K562 (cell line): ENCODE results near the gene OR2W3. TPM values are rescaled to one million over a fixed set of nuclear protein-coding genes. Genes with fewer than 3 reads are reported as not detected.

ENCODE experiments used
- MECOM ChIP-seq: fragments of 250-450 bp; sonication (Bioruptor Pico); IDR thresholded peaks from 2 replicates; pipeline ENCODE4 v1.8.0; 2022; ENCODE audit warnings: inconsistent platforms
- NCOA4 ChIP-seq: fragments of 450-650 bp; IDR thresholded peaks from 2 replicates; pipeline ENCODE4 v1.6.1; 2018; ENCODE audit warnings: mild to moderate bottlenecking; ENCODE audit not compliant: partially characterized antibody
- SMARCE1 ChIP-seq: fragments of 450-650 bp; IDR thresholded peaks from 2 replicates; pipeline ENCODE4 v1.7.1; 2016; ENCODE audit warnings: mild to moderate bottlenecking
- TAF9B ChIP-seq: fragments of 450-650 bp; IDR thresholded peaks from 2 replicates; pipeline ENCODE4 v1.6.1; 2018; ENCODE audit warnings: mild to moderate bottlenecking; ENCODE audit not compliant: partially characterized antibody
- YBX1 ChIP-seq: fragments of 450-650 bp; IDR thresholded peaks from 2 replicates; pipeline ENCODE4 v1.7.1; 2016; ENCODE audit warnings: mild to moderate bottlenecking
- ZNF384 ChIP-seq: IDR thresholded peaks from 2 replicates; pipeline ENCODE4 v1.6.1; 2012; ENCODE audit warnings: low read depth, low read length, improper control_type of control experiment
- polyA plus RNA-seq, 8 experiments: library from polyadenylated mRNA; depleted of rRNA in 4 of 8; stranded (reverse) in 5 of 8; unstranded in 3 of 8; fragments of >200 nt; fragmentation: Nextera tagmentation in 2 of 8; fragmentation: Illumina TruSeq in 1 of 8; extraction: Ambion mirVana in 2 of 8; extraction: Trizol in 1 of 8; gene quantifications; 2 replicates each; pipeline versions ENCODE4 v1.2.1 to v1.2.3, GENCODE V29; 2011 to 2014; ENCODE audit warnings: inconsistent platforms in 1 of 8, missing spikeins in 1 of 8
- total RNA-seq, 7 experiments: library from RNA; depleted of rRNA in 6 of 7; stranded (reverse); fragments of >200 nt in 6 of 7; fragmentation: Illumina TruSeq in 2 of 7; extraction: Trizol in 2 of 7; gene quantifications; 2 replicates each; pipeline versions ENCODE4 v1.2.1 to v1.2.3, GENCODE V29; 2011 to 2021; ENCODE audit warnings: low replicate concordance in 1 of 7
- TF ChIP-seq, protein P1 (sequence below): fragments of 250-450 bp; sonication (Bioruptor Pico); IDR thresholded peaks from 2 replicates; pipeline ENCODE4 v1.4.0; 2020; ENCODE audit warnings: mild to moderate bottlenecking, moderate library complexity
- TF ChIP-seq, protein P2 (sequence below): fragments of 450-650 bp; formaldehyde crosslinking; IDR thresholded peaks from 2 replicates; pipeline ENCODE4 v1.4.0; 2020; ENCODE audit warnings: mild to moderate bottlenecking

The OR2W3 gene
- total and polyA plus RNA-seq, 9 of the 15 experiments (the other 6 are each of a cell fraction or from before 2014, with no cell fraction given) = 0.67 to 7.6 (median 3.7) TPM

DNA sequence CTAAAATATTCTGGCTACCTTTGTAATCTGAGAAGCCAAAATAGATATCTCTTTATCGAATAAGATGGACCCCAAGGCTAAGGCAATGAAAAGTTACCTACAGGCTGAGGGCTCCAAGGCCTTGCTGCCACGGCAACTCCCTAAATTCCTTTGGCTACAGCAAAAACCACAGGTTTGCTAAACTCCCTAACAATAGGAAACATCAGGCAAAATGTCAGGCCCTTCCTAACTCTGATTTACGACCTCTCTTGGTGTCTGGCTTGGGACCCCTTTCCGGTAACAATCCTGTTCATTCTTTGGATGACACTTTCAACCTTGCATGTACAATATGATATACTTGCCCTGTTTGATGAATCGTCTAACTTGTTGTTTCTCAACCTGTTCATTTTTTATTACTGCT, 13.4 kb downstream of the OR2W3 start (continued):
- TF ChIP-seq, protein P1, sequence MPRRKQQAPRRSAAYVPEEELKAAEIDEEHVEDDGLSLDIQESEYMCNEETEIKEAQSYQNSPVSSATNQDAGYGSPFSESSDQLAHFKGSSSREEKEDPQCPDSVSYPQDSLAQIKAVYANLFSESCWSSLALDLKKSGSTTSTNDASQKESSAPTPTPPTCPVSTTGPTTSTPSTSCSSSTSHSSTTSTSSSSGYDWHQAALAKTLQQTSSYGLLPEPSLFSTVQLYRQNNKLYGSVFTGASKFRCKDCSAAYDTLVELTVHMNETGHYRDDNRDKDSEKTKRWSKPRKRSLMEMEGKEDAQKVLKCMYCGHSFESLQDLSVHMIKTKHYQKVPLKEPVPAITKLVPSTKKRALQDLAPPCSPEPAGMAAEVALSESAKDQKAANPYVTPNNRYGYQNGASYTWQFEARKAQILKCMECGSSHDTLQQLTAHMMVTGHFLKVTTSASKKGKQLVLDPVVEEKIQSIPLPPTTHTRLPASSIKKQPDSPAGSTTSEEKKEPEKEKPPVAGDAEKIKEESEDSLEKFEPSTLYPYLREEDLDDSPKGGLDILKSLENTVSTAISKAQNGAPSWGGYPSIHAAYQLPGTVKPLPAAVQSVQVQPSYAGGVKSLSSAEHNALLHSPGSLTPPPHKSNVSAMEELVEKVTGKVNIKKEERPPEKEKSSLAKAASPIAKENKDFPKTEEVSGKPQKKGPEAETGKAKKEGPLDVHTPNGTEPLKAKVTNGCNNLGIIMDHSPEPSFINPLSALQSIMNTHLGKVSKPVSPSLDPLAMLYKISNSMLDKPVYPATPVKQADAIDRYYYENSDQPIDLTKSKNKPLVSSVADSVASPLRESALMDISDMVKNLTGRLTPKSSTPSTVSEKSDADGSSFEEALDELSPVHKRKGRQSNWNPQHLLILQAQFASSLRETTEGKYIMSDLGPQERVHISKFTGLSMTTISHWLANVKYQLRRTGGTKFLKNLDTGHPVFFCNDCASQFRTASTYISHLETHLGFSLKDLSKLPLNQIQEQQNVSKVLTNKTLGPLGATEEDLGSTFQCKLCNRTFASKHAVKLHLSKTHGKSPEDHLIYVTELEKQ (CRISPR knock-in tag) = no peak
- TF ChIP-seq, protein P2, sequence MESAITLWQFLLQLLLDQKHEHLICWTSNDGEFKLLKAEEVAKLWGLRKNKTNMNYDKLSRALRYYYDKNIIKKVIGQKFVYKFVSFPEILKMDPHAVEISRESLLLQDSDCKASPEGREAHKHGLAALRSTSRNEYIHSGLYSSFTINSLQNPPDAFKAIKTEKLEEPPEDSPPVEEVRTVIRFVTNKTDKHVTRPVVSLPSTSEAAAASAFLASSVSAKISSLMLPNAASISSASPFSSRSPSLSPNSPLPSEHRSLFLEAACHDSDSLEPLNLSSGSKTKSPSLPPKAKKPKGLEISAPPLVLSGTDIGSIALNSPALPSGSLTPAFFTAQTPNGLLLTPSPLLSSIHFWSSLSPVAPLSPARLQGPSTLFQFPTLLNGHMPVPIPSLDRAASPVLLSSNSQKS = no peak
- TF ChIP-seq TAF9B (no peak), MECOM (no peak), ZNF384 (no peak), SMARCE1 (no peak), NCOA4 (no peak), YBX1 (no peak)
